GM23338 (cell line): ENCODE results near the gene INPP5A. TPM values are rescaled to one million over a fixed set of nuclear protein-coding genes. Genes with fewer than 3 reads are reported as not detected.

Source experiments
- CREB1 ChIP-seq: fragments of 250-450 bp; sonication (Bioruptor Pico); IDR thresholded peaks from 2 replicates; pipeline ENCODE4 v1.5.0; 2020; ENCODE audit warnings: low read depth, mild to moderate bottlenecking, moderate library complexity
- CTCF ChIP-seq, 2 experiments: fragments of 200-600 bp in 1 of 2; sonication (generic) in 1 of 2; conservative IDR thresholded peaks; 2 replicates each; pipeline versions ENCODE4 v1.5.1 to v1.6.1; 2016 to 2017; ENCODE audit warnings: antibody characterized with exemption in 2 of 2, low read depth in 2 of 2, mild to moderate bottlenecking in 2 of 2, moderate library complexity in 1 of 2
- NANOG ChIP-seq: IDR thresholded peaks from 2 replicates; pipeline ENCODE4 v1.6.1; 2016; ENCODE audit warnings: antibody characterized with exemption, borderline replicate concordance
- POLR2AphosphoS5 ChIP-seq: IDR thresholded peaks from 2 replicates; pipeline ENCODE4 v1.6.1; 2016; ENCODE audit warnings: antibody characterized with exemption, low read depth
- REST ChIP-seq: IDR thresholded peaks from one replicate; pipeline ENCODE4 v1.6.1; 2018; ENCODE audit warnings: antibody characterized with exemption; ENCODE audit not compliant: unreplicated experiment
- STAT1 ChIP-seq: IDR thresholded peaks from one replicate; pipeline ENCODE4 v1.6.1; 2016; ENCODE audit warnings: antibody characterized with exemption; ENCODE audit not compliant: unreplicated experiment
- ZNF462 ChIP-seq: fragments of 250-450 bp; sonication (Bioruptor Pico); IDR thresholded peaks from 2 replicates; pipeline ENCODE4 v1.5.0; 2020; ENCODE audit warnings: mild to moderate bottlenecking, moderate library complexity
- polyA plus RNA-seq: library from polyadenylated mRNA; unstranded; fragments of >200 nt; fragmentation: Nextera tagmentation; extraction: Ambion mirVana; gene quantifications from 2 replicates; pipeline ENCODE4 v1.2.1, GENCODE V29; 2016
- total RNA-seq: library from RNA; depleted of rRNA; stranded (reverse); fragments of >200 nt; shearing (Covaris generic); gene quantifications from 2 replicates; pipeline ENCODE4 v1.2.3, GENCODE V29; 2014

The INPP5A gene
- total and polyA plus RNA-seq, 2 experiments from 2014 or later: 5.9 to 40.6 TPM

- TF ChIP-seq ZNF462 (CRISPR knock-in tag) (no peak), CTCF (conservative IDR thresholded peaks at IDR 0.05; ENCODE audit: low read depth in 2 of 2) (no peak), NANOG (no peak), CREB1 (CRISPR knock-in tag) (no peak), STAT1 (no peak), REST (no peak), POLR2AphosphoS5 (no peak)
These were observed 25.4 kb downstream of the INPP5A start (continued) for GRCh38 chr10:132562916-132563456.
